ENCODE results near the gene BOK. TPM values are rescaled to one million over a fixed set of nuclear protein-coding genes. Genes with fewer than 3 reads are reported as not detected.
A peak's percentile ranks its signal among the peaks of the same experiment; 100 is the strongest.
"Not testable (repeated sequence)": the region's sequence is repeated elsewhere in the genome, so short reads cannot be mapped to it uniquely, and the experiment has no call there.

Gene BOK
- total RNA-seq, 1 experiment from 2014 or later: 18.6 TPM

GRCh38 chr2:241569831-241570281 is 11.3 kb downstream of the BOK start:
- no peaks in the 10 kb centered on the region for H3K9me3 Mint-ChIP-seq (ENCODE audit: unreplicated experiment)
- Histone ChIP-seq H3K4me1 (no peaks in the 10 kb centered on the region), H3K9me3 (no peaks in the 10 kb centered on the region), H3K36me3 (ENCODE audit: control insufficient read depth, insufficient read depth, low read length) (no peaks in the 10 kb centered on the region), H3K27me3 (replicated peaks; ENCODE audit: control insufficient read depth, insufficient read depth, low read length) (no peaks in the 10 kb centered on the region), H3K4me3 (ENCODE audit: low read depth, low read length) (no peak overlapping the region)
- ChIA-PET CTCF (no interaction called here), POLR2A (no interaction called here)
- H3K4me3 Mint-ChIP-seq (ENCODE audit: unreplicated experiment): no peak overlapping the region
- H3K27ac Mint-ChIP-seq (ENCODE audit: unreplicated experiment): peak overlapping the region; percentile 28
- no peak for DNase-seq
- H3K27me3 Mint-ChIP-seq (ENCODE audit: insufficient read depth, unreplicated experiment): no peaks in the 10 kb centered on the region
- H3K36me3 Mint-ChIP-seq (ENCODE audit: insufficient read depth, unreplicated experiment): peaks cover 10% of the 10 kb centered on the region
- no peaks in the 10 kb centered on the region for H3K4me1 Mint-ChIP-seq (ENCODE audit: low read depth, unreplicated experiment)
- TF ChIP-seq CTCF (IDR thresholded peaks at IDR 0.05; ENCODE audit: insufficient read depth in 1 of 2, low read depth in 1 of 2, low read length in 1 of 2, severe bottlenecking in 1 of 2, unreplicated experiment in 1 of 2): no peak
- BruUV-seq (replicated peaks): no TSS peak
- intact Hi-C loops (cut with micrococcal nuclease; ENCODE audit: unreplicated experiment): no loop called here

GRCh38 chr2:241570961-241571581 is 12.5 kb downstream of the BOK start:
- ChIA-PET CTCF (no interaction called here), POLR2A (no interaction called here)
- no peak for DNase-seq
- Histone ChIP-seq H3K27me3 (replicated peaks; ENCODE audit: control insufficient read depth, insufficient read depth, low read length) (no peaks in the 10 kb centered on the region), H3K36me3 (ENCODE audit: control insufficient read depth, insufficient read depth, low read length) (no peaks in the 10 kb centered on the region), H3K4me1 (no peaks in the 10 kb centered on the region), H3K4me3 (ENCODE audit: low read depth, low read length) (no peak overlapping the region), H3K9me3 (no peaks in the 10 kb centered on the region)
- TF ChIP-seq CTCF (IDR thresholded peaks at IDR 0.05; ENCODE audit: insufficient read depth in 1 of 2, low read depth in 1 of 2, low read length in 1 of 2, severe bottlenecking in 1 of 2, unreplicated experiment in 1 of 2): no peak
- Mint-ChIP-seq H3K4me3 (ENCODE audit: unreplicated experiment) (no peak overlapping the region), H3K27ac (ENCODE audit: unreplicated experiment) (no peak overlapping the region), H3K27me3 (ENCODE audit: insufficient read depth, unreplicated experiment) (no peaks in the 10 kb centered on the region), H3K4me1 (ENCODE audit: low read depth, unreplicated experiment) (no peaks in the 10 kb centered on the region), H3K36me3 (ENCODE audit: insufficient read depth, unreplicated experiment) (peaks cover 10% of the 10 kb centered on the region), H3K9me3 (ENCODE audit: unreplicated experiment) (no peaks in the 10 kb centered on the region)
- BruUV-seq (replicated peaks): no TSS peak
- intact Hi-C loops (cut with micrococcal nuclease; ENCODE audit: unreplicated experiment): no loop called here

GRCh38 chr2:241571821-241572620 is 13.5 kb downstream of the BOK start:
- no peak overlapping the region for H3K4me3 Mint-ChIP-seq (ENCODE audit: unreplicated experiment)
- Histone ChIP-seq H3K36me3 (ENCODE audit: control insufficient read depth, insufficient read depth, low read length) (no peaks in the 10 kb centered on the region), H3K9me3 (no peaks in the 10 kb centered on the region), H3K27me3 (replicated peaks; ENCODE audit: control insufficient read depth, insufficient read depth, low read length) (no peaks in the 10 kb centered on the region), H3K4me3 (ENCODE audit: low read depth, low read length) (no peak overlapping the region), H3K4me1 (no peaks in the 10 kb centered on the region)
- ChIA-PET POLR2A (no interaction called here), CTCF (no interaction called here)
- H3K9me3 Mint-ChIP-seq (ENCODE audit: unreplicated experiment): no peaks in the 10 kb centered on the region
- DNase-seq: no peak
- no peak for TF ChIP-seq CTCF (IDR thresholded peaks at IDR 0.05; ENCODE audit: insufficient read depth in 1 of 2, low read depth in 1 of 2, low read length in 1 of 2, severe bottlenecking in 1 of 2, unreplicated experiment in 1 of 2)
- no peak overlapping the region for H3K27ac Mint-ChIP-seq (ENCODE audit: unreplicated experiment)
- BruUV-seq (replicated peaks): no TSS peak
- intact Hi-C loops (cut with micrococcal nuclease; ENCODE audit: unreplicated experiment): no loop called here
- H3K27me3 Mint-ChIP-seq (ENCODE audit: insufficient read depth, unreplicated experiment): no peaks in the 10 kb centered on the region
- H3K36me3 Mint-ChIP-seq (ENCODE audit: insufficient read depth, unreplicated experiment): peaks cover 10% of the 10 kb centered on the region
- H3K4me1 Mint-ChIP-seq (ENCODE audit: low read depth, unreplicated experiment): no peaks in the 10 kb centered on the region

- DNase-seq; H3K4me3 ChIP-seq (ENCODE audit: low read depth, low read length); H3K4me3 Mint-ChIP-seq (ENCODE audit: unreplicated experiment); POLR2A ChIA-PET; intact Hi-C loops (cut with micrococcal nuclease; ENCODE audit: unreplicated experiment); H3K27me3 Mint-ChIP-seq (ENCODE audit: insufficient read depth, unreplicated experiment); H3K36me3 ChIP-seq (ENCODE audit: control insufficient read depth, insufficient read depth, low read length); H3K4me1 ChIP-seq; CTCF ChIA-PET; H3K4me1 Mint-ChIP-seq (ENCODE audit: low read depth, unreplicated experiment); H3K9me3 Mint-ChIP-seq (ENCODE audit: unreplicated experiment); H3K9me3 ChIP-seq; BruUV-seq (replicated peaks); H3K27ac Mint-ChIP-seq (ENCODE audit: unreplicated experiment); H3K27me3 ChIP-seq (replicated peaks; ENCODE audit: control insufficient read depth, insufficient read depth, low read length): not testable (repeated sequence)
- peaks cover 15% of the 10 kb centered on the region for H3K36me3 Mint-ChIP-seq (ENCODE audit: insufficient read depth, unreplicated experiment)
Measured at GRCh38 chr2:241572915-241573651, 14.5 kb downstream of the BOK start.
